ENCODE data around the gene CD1C.
"Not testable (repeated sequence)": the region's sequence is repeated elsewhere in the genome, so short reads cannot be mapped to it uniquely, and the experiment has no call there.

The CD1C gene

GRCh38 chr1:158289811-158290210 lies at the start of gene CD1C:
Gene CD1C, plus strand, starts transcription at chr1:158289923. Its CDS starts 142 bp downstream, at chr1:158290065.
- DNase-seq: no peak

GRCh38 chr1:158246650-158247049 lies 43.1 kb upstream of the CD1C start:
- DNase-seq: no peak

GRCh38 chr1:158248118-158248517 lies 41.6 kb upstream of the CD1C start:
- DNase-seq: no peak

- no peak for DNase-seq
Measured at GRCh38 chr1:158248771-158249170, 41.0 kb upstream of the CD1C start.

GRCh38 chr1:158249646-158250045 lies 40.1 kb upstream of the CD1C start:
- DNase-seq: no peak

GRCh38 chr1:158251163-158251562 lies 38.6 kb upstream of the CD1C start:
- DNase-seq: no peak

- no peak for DNase-seq
Measured at GRCh38 chr1:158255656-158256055, 34.1 kb upstream of the CD1C start.

GRCh38 chr1:158256747-158257146 lies 33.0 kb upstream of the CD1C start:
- DNase-seq: not testable (repeated sequence)

- DNase-seq: no peak
Measured at GRCh38 chr1:158257888-158258287, 31.8 kb upstream of the CD1C start.

GRCh38 chr1:158259117-158259516 lies 30.6 kb upstream of the CD1C start:
- DNase-seq: no peak

GRCh38 chr1:158272681-158273080 lies 17.0 kb upstream of the CD1C start:
- DNase-seq: no peak

GRCh38 chr1:158274797-158275196 lies 14.9 kb upstream of the CD1C start:
- no peak for DNase-seq

- not testable (repeated sequence) for DNase-seq
Measured at GRCh38 chr1:158282421-158282820, 7.3 kb upstream of the CD1C start.

GRCh38 chr1:158283965-158284364 lies 5.8 kb upstream of the CD1C start:
- DNase-seq: no peak

GRCh38 chr1:158285756-158286241 lies 3.9 kb upstream of the CD1C start:
- no peak for DNase-seq

- DNase-seq: no peak
Measured at GRCh38 chr1:158286487-158286886, 3.2 kb upstream of the CD1C start.

- no peak for DNase-seq
Measured at GRCh38 chr1:158286941-158287346, 2.8 kb upstream of the CD1C start.

GRCh38 chr1:158290321-158290844 lies 660 bp downstream of the CD1C start:
- DNase-seq: no peak

GRCh38 chr1:158295791-158296190 lies 6.1 kb downstream of the CD1C start:
- DNase-seq: no peak

GRCh38 chr1:158310623-158311022 lies 20.9 kb downstream of the CD1C start:
- no peak for DNase-seq

- no peak for DNase-seq
Measured at GRCh38 chr1:158311066-158311465, 21.3 kb downstream of the CD1C start.

GRCh38 chr1:158323866-158324265 lies 34.1 kb downstream of the CD1C start:
- no peak for DNase-seq

GRCh38 chr1:158324395-158324794 lies 34.7 kb downstream of the CD1C start:
- DNase-seq: no peak

- no peak for DNase-seq
Measured at GRCh38 chr1:158327481-158327880, 37.8 kb downstream of the CD1C start.

GRCh38 chr1:158328426-158328825 lies 38.7 kb downstream of the CD1C start:
- no peak for DNase-seq

- no peak for DNase-seq
Measured at GRCh38 chr1:158329300-158329699, 39.6 kb downstream of the CD1C start.
